Nephron progenitor cell (in vitro differentiated cells): ENCODE data around the gene HGFAC.

ENCODE experiments used
- DNase-seq: peaks from one replicate; pipeline ENCODE4 v3.0.0; 2021
- H3K27ac Mint-ChIP-seq: 2 replicates; pipeline ENCODE4 v1.8.0; 2021; ENCODE audit warnings: mild to moderate bottlenecking, moderate library complexity, mixed read lengths
- H3K27me3 Mint-ChIP-seq: 2 replicates; pipeline ENCODE4 v1.8.0; 2021; ENCODE audit warnings: mild to moderate bottlenecking, low read depth, mixed read lengths; ENCODE audit not compliant: poor library complexity
- H3K36me3 Mint-ChIP-seq: 2 replicates; pipeline ENCODE4 v1.8.0; 2021; ENCODE audit warnings: low read depth, mixed read lengths
- H3K4me1 Mint-ChIP-seq: 2 replicates; pipeline ENCODE4 v1.8.0; 2021; ENCODE audit warnings: mixed read lengths
- H3K4me3 Mint-ChIP-seq: 2 replicates; pipeline ENCODE4 v1.8.0; 2021; ENCODE audit warnings: mild to moderate bottlenecking, moderate library complexity, mixed read lengths
- H3K9me3 Mint-ChIP-seq: 2 replicates; pipeline ENCODE4 v1.8.0; 2021; ENCODE audit warnings: mild to moderate bottlenecking, moderate library complexity, mixed read lengths
- CTCF ChIP-seq: fragments of 200-600 bp; sonication (generic); IDR thresholded peaks from 2 replicates; pipeline ENCODE4 v1.5.0; 2021; ENCODE audit warnings: antibody characterized with exemption

Gene HGFAC

GRCh38 chr4:3438847-3439180 is 3.0 kb upstream of the HGFAC start:
- no peaks in the 10 kb centered on the region for H3K36me3 Mint-ChIP-seq
- no peak overlapping the region for H3K4me3 Mint-ChIP-seq
- TF ChIP-seq CTCF: no peak
- no peak overlapping the region for H3K27ac Mint-ChIP-seq
- no peaks in the 10 kb centered on the region for H3K27me3 Mint-ChIP-seq
- DNase-seq: no peak
- H3K9me3 Mint-ChIP-seq: no peaks in the 10 kb centered on the region
- peaks cover 6% of the 10 kb centered on the region for H3K4me1 Mint-ChIP-seq

DNA sequence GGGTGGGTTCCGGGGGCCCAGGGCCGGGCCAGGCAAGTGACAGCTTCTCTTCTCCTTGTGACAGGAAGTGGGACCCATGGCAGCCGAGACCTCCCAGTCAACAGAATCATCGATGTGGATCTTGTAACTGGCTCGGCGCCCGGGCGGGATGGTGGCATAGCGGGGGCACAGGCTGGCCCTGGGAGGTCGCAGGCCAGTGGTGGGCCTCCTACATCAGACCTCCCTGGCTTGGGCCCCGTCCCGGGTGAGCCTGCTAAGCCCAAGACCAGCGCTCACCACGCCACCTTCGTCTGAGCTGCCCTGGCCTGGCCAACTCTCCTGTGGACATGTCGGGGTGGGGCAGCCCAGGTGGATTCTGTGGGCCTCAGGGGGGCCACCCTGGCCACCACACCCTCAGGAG is 2.4 kb upstream of the HGFAC start:
- no peaks in the 10 kb centered on the region for H3K27me3 Mint-ChIP-seq
- no peaks in the 10 kb centered on the region for H3K9me3 Mint-ChIP-seq
- no peak for TF ChIP-seq CTCF
- no peak for DNase-seq
- no peak overlapping the region for H3K4me3 Mint-ChIP-seq
- no peak overlapping the region for H3K27ac Mint-ChIP-seq
- H3K36me3 Mint-ChIP-seq: no peaks in the 10 kb centered on the region
- H3K4me1 Mint-ChIP-seq: peaks cover 4% of the 10 kb centered on the region

DNA sequence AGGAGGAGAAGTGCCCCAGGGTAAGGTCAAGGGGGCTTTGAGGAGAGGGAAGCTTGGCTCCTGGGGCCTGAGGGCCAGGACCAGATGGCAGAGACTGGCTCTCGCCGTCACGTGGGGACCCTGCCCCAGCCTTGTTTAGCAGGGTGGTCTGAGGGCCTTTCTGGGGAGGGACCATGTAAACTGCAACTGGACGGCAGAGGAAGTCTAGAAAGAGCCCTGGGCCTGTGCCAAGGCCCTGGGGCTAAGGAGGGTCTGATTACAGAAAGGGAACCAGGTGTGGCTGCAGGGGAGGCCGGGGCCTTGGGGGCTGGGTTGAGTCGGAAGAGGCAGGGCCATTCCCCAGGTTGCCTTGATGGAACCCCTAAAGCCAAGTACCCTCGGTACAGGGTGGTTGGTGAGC is 1.8 kb upstream of the HGFAC start:
- DNase-seq: no peak
- H3K4me3 Mint-ChIP-seq: no peak overlapping the region
- no peaks in the 10 kb centered on the region for H3K9me3 Mint-ChIP-seq
- no peaks in the 10 kb centered on the region for H3K36me3 Mint-ChIP-seq
- H3K4me1 Mint-ChIP-seq: no peaks in the 10 kb centered on the region
- no peak overlapping the region for H3K27ac Mint-ChIP-seq
- TF ChIP-seq CTCF: no peak
- no peaks in the 10 kb centered on the region for H3K27me3 Mint-ChIP-seq

DNA sequence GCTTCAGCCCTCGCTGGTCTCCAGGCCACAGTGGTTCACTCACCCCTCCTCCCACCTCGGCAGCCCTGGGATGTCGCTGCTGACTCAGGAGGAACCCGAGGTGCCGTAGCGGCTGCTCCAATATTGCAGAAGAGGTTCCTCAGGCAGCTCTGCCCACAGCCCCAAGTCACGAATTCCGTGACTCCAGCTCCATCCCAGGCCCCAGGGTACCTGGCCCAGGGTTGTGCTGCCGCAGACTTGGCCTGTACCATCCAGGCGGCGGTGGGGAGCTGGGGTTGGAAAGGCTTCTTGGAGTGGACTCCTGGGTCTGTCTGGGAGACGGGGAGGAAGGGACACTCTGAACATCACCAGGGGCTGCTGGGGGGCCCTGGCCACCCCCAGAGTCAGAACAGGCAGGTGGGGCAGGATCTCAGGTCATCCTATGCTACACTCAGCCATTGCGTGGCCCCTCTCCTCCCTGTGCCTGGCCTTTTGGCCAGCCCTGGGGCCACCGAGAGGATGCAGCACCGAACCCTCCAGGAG is 728 bp upstream of the HGFAC start:
- Mint-ChIP-seq H3K27me3 (no peaks in the 10 kb centered on the region), H3K4me1 (no peaks in the 10 kb centered on the region), H3K9me3 (no peaks in the 10 kb centered on the region), H3K36me3 (no peaks in the 10 kb centered on the region), H3K4me3 (no peak overlapping the region), H3K27ac (no peak overlapping the region)
- TF ChIP-seq CTCF: no peak
- DNase-seq: no peak

- no peak for DNase-seq
- no peak overlapping the region for H3K4me3 Mint-ChIP-seq
- no peak overlapping the region for H3K27ac Mint-ChIP-seq
- no peaks in the 10 kb centered on the region for H3K36me3 Mint-ChIP-seq
- H3K27me3 Mint-ChIP-seq: no peaks in the 10 kb centered on the region
- no peaks in the 10 kb centered on the region for H3K9me3 Mint-ChIP-seq
- TF ChIP-seq CTCF: no peak
- H3K4me1 Mint-ChIP-seq: no peaks in the 10 kb centered on the region
Measured at GRCh38 chr4:3442460-3442958, 741 bp downstream of the HGFAC start.

DNA sequence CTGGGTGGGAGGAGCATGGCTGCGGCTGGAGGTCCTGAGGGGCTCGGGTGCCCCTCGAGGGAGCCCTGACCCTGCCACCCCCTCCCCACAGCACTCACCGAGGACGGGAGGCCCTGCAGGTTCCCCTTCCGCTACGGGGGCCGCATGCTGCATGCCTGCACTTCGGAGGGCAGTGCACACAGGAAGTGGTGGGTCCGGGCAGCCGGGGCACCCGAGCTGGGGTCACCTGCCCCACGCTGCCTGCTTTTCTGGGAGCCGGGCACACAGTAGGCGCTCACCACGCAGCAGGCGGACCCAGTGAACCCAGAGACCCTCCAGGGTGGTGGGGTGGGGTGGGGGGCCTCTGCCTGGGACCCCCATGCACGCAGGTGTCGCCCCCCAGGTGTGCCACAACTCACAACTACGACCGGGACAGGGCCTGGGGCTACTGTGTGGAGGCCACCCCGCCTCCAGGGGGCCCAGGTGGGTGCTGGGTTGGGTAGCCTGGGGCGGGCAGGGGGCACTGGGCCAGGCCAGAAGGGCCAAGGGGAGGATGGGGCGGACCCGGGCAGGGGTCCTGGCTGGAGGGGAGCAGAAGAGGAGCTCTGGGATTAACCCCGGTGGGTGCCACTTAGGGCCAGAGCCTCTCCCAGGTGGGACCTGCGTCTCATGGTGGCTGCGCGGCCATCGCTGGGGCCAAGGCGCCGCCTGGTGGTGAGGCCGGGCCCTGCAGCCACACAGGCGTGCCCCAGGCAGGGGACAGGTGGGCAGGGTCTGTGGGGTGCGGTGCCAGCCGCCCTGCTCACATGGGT is 1.4 kb downstream of the HGFAC start:
- TF ChIP-seq CTCF: peak; percentile 97
- Mint-ChIP-seq H3K27me3 (no peaks in the 10 kb centered on the region), H3K36me3 (no peaks in the 10 kb centered on the region), H3K4me1 (no peaks in the 10 kb centered on the region), H3K4me3 (no peak overlapping the region), H3K9me3 (no peaks in the 10 kb centered on the region), H3K27ac (no peak overlapping the region)
- DNase-seq: peak; percentile 76
